Calu3 (cell line): ENCODE data around the gene DAO. TPM values are rescaled to one million over a fixed set of nuclear protein-coding genes. Genes with fewer than 3 reads are reported as not detected.

Experiments
- BruUV-seq: library from RNA; stranded (reverse); fragments of 400-500 nt; replicated peaks from 2 replicates; lab custom pipeline; 2021; lab: Mats Ljungman, UMichigan
- CTCF ChIA-PET: fragments of 300-600 bp; sonication (Branson Sonifier 250); formaldehyde crosslinking; loops from one replicate; lab custom pipeline; 2022; ENCODE audit warnings: antibody characterized with exemption; lab: Charles Lee
- DNase-seq: peaks from one replicate; pipeline ENCODE4 v3.0.0; 2022
- H3K27ac Mint-ChIP-seq: one replicate; pipeline ENCODE4 v1.8.0; 2022; ENCODE audit warnings: mixed read lengths; ENCODE audit not compliant: unreplicated experiment
- H3K27me3 Mint-ChIP-seq: one replicate; pipeline ENCODE4 v1.8.0; 2022; ENCODE audit warnings: mixed read lengths; ENCODE audit not compliant: unreplicated experiment
- H3K36me3 Mint-ChIP-seq: one replicate; pipeline ENCODE4 v1.8.0; 2022; ENCODE audit warnings: mild to moderate bottlenecking, moderate library complexity, mixed read lengths; ENCODE audit not compliant: insufficient read depth, unreplicated experiment
- H3K4me1 Mint-ChIP-seq: one replicate; pipeline ENCODE4 v1.8.0; 2022; ENCODE audit warnings: mild to moderate bottlenecking, low read depth, mixed read lengths; ENCODE audit not compliant: unreplicated experiment
- H3K4me3 Mint-ChIP-seq: one replicate; pipeline ENCODE4 v1.8.0; 2022; ENCODE audit warnings: mild to moderate bottlenecking, low read depth, moderate library complexity, mixed read lengths; ENCODE audit not compliant: unreplicated experiment
- H3K9me3 Mint-ChIP-seq: one replicate; pipeline ENCODE4 v1.8.0; 2022; ENCODE audit warnings: low read depth, mixed read lengths; ENCODE audit not compliant: unreplicated experiment
- CTCF ChIP-seq: fragments of 200-600 bp; IDR thresholded peaks from one replicate; pipeline ENCODE4 v1.8.0; 2022; ENCODE audit warnings: antibody characterized with exemption; ENCODE audit not compliant: unreplicated experiment
- intact Hi-C: fragments of 100-400 bp; cut with micrococcal nuclease; formaldehyde crosslinking; loops from one replicate; pipeline ENCODE4 v1.10.0; 2022; ENCODE audit not compliant: unreplicated experiment
- total RNA-seq: library from RNA; stranded (reverse); gene quantifications from 2 replicates; pipeline ENCODE4 v1.2.3, GENCODE V29; 2022

DAO gene
- total RNA-seq, 1 experiment from 2014 or later, result not detected

GRCh38 chr12:108899145-108899544, 19.3 kb downstream of the DAO start:
- H3K36me3 Mint-ChIP-seq, result no peaks in the 10 kb centered on the region
- no peak for DNase-seq
- no peak overlapping the region for H3K27ac Mint-ChIP-seq
- intact Hi-C loops, result no loop called here
- no peak for TF ChIP-seq CTCF
- BruUV-seq, result no TSS peak
- peaks cover 4% of the 10 kb centered on the region for H3K9me3 Mint-ChIP-seq
- no peaks in the 10 kb centered on the region for H3K4me1 Mint-ChIP-seq
- no peak overlapping the region for H3K4me3 Mint-ChIP-seq
- CTCF ChIA-PET, result interaction anchor here (0.6 kb wide), 1 partner anchor 30 kb away, joined by 3 read pairs; no protein-coding TSS in a partner anchor
- H3K27me3 Mint-ChIP-seq, result peaks cover 16% of the 10 kb centered on the region

GRCh38 chr12:108905725-108906124, 25.8 kb downstream of the DAO start:
- no peaks in the 10 kb centered on the region for H3K9me3 Mint-ChIP-seq
- H3K4me1 Mint-ChIP-seq, result no peaks in the 10 kb centered on the region
- no TSS peak for BruUV-seq
- CTCF ChIA-PET, result no interaction called here
- intact Hi-C loops, result no loop called here
- DNase-seq, result no peak
- H3K36me3 Mint-ChIP-seq, result no peaks in the 10 kb centered on the region
- H3K27me3 Mint-ChIP-seq, result no peaks in the 10 kb centered on the region
- no peak for TF ChIP-seq CTCF
- no peak overlapping the region for H3K4me3 Mint-ChIP-seq
- no peak overlapping the region for H3K27ac Mint-ChIP-seq

- Mint-ChIP-seq H3K9me3 (no peaks in the 10 kb centered on the region), H3K4me3 (no peak overlapping the region), H3K27me3 (no peaks in the 10 kb centered on the region), H3K27ac (no peak overlapping the region), H3K4me1 (peaks cover 3% of the 10 kb centered on the region), H3K36me3 (peaks cover 2% of the 10 kb centered on the region)
- CTCF ChIA-PET, result no interaction called here
- intact Hi-C loops, result no loop called here
- no peak for TF ChIP-seq CTCF
- BruUV-seq, result no TSS peak
- DNase-seq, result no peak
Observed at GRCh38 chr12:108906971-108907370, 27.1 kb downstream of the DAO start.

- CTCF ChIA-PET, result interaction anchor here (1.2 kb wide), 1 partner anchor 18 kb away, joined by 4 read pairs; no protein-coding TSS in a partner anchor
- no peak for TF ChIP-seq CTCF
- intact Hi-C loops, result no loop called here
- Mint-ChIP-seq H3K9me3 (no peaks in the 10 kb centered on the region), H3K27me3 (no peaks in the 10 kb centered on the region), H3K4me1 (peaks cover 11% of the 10 kb centered on the region), H3K36me3 (peaks cover 4% of the 10 kb centered on the region), H3K4me3 (no peak overlapping the region), H3K27ac (no peak overlapping the region)
- peak; percentile 8 for DNase-seq
- BruUV-seq, result no TSS peak
Observed at GRCh38 chr12:108907839-108908351, 28.0 kb downstream of the DAO start.
